Neural cell (in vitro differentiated cells): ENCODE measurements around the gene BLVRA. TPM values are rescaled to one million over a fixed set of nuclear protein-coding genes. Genes with fewer than 3 reads are reported as not detected.

Experiments
- H2AFZ ChIP-seq: fragments of 200-600, 300-800 bp; sonication (generic), shearing (Covaris generic); 2 replicates; pipeline ENCODE4 v1.6.0; 2014; ENCODE audit warnings: low read depth, mild to moderate bottlenecking, antibody characterized with exemption, low read length, moderate library complexity
- H3F3A ChIP-seq: fragments of 200-600 bp; shearing (Covaris generic); 2 replicates; pipeline ENCODE4 v1.6.1; 2016; ENCODE audit warnings: mild to moderate bottlenecking, moderate library complexity, mixed read lengths, antibody characterized with exemption, low read length; ENCODE audit not compliant: insufficient read depth, poor library complexity, severe bottlenecking
- H3K27ac ChIP-seq: fragments of 200-600, 300-800 bp; sonication (generic), shearing (Covaris generic); 2 replicates; pipeline ENCODE4 v1.5.1; 2014; ENCODE audit warnings: mild to moderate bottlenecking, low read length, moderate library complexity
- H3K27me3 ChIP-seq: fragments of 300-800, 200-600 bp; sonication (generic), shearing (Covaris generic); 2 replicates; pipeline ENCODE4 v1.6.0; 2014; ENCODE audit warnings: mild to moderate bottlenecking, low read depth, low read length, moderate library complexity; ENCODE audit not compliant: insufficient read depth
- H3K36me3 ChIP-seq: fragments of 300-800, 200-600 bp; sonication (generic), shearing (Covaris generic); 2 replicates; pipeline ENCODE4 v1.5.1; 2014; ENCODE audit warnings: mild to moderate bottlenecking, antibody characterized with exemption, low read length, moderate library complexity; ENCODE audit not compliant: insufficient read depth
- H3K4me2 ChIP-seq: fragments of 300-800, 200-600 bp; sonication (generic), shearing (Covaris generic); 2 replicates; pipeline ENCODE4 v1.6.0; 2014; ENCODE audit warnings: mild to moderate bottlenecking, low read length
- H3K4me3 ChIP-seq: fragments of 300-800, 200-600 bp; sonication (generic), shearing (Covaris generic); 2 replicates; pipeline ENCODE4 v1.5.1; 2014; ENCODE audit warnings: mild to moderate bottlenecking, low read length, moderate library complexity
- H3K79me2 ChIP-seq: fragments of 200-600 bp; shearing (Covaris generic); replicated peaks from 2 replicates; pipeline ENCODE4 v1.6.0; 2014; ENCODE audit warnings: mild to moderate bottlenecking, low read length, moderate library complexity; ENCODE audit not compliant: insufficient read depth
- H3K9ac ChIP-seq: fragments of 300-800, 200-600 bp; sonication (generic), shearing (Covaris generic); 2 replicates; pipeline ENCODE4 v1.6.1; 2016; ENCODE audit warnings: mild to moderate bottlenecking, low read length, mixed read lengths
- H3K9me2 ChIP-seq: fragments of 200-600 bp; shearing (Covaris generic); 2 replicates; pipeline ENCODE4 v1.6.1; 2016; ENCODE audit warnings: mild to moderate bottlenecking, low read length, mixed read lengths; ENCODE audit not compliant: insufficient read depth
- H3K9me3 ChIP-seq: fragments of 200-600, 300-800 bp; sonication (generic), shearing (Covaris generic); 2 replicates; pipeline ENCODE4 v1.6.1; 2016; ENCODE audit warnings: mild to moderate bottlenecking, mixed run types, low read length, moderate library complexity, mixed read lengths
- H4K20me1 ChIP-seq: fragments of 200-600 bp; shearing (Covaris generic); 2 replicates; pipeline ENCODE4 v1.6.1; 2016; ENCODE audit warnings: mild to moderate bottlenecking, mixed run types; ENCODE audit not compliant: insufficient read depth
- EP300 ChIP-seq: fragments of 450-650 bp; conservative IDR thresholded peaks from 2 replicates; pipeline ENCODE4 v1.6.1; 2014; ENCODE audit warnings: antibody characterized with exemption, mild to moderate bottlenecking, moderate library complexity; ENCODE audit not compliant: poor library complexity, severe bottlenecking
- EZH2 ChIP-seq: fragments of 200-600, 300-800 bp; shearing (Covaris generic), sonication (generic); IDR thresholded peaks from 2 replicates; pipeline ENCODE4 v1.6.1; 2014; ENCODE audit warnings: antibody characterized with exemption, low read length, borderline replicate concordance, mild to moderate bottlenecking; ENCODE audit not compliant: insufficient read depth, poor library complexity, severe bottlenecking
- MXI1 ChIP-seq: fragments of 450-650 bp; conservative IDR thresholded peaks from 2 replicates; pipeline ENCODE4 v1.6.1; 2014; ENCODE audit warnings: antibody characterized with exemption, mild to moderate bottlenecking; ENCODE audit not compliant: poor library complexity, severe bottlenecking
- POLR2AphosphoS5 ChIP-seq: IDR thresholded peaks from 2 replicates; pipeline ENCODE4 v1.6.1; 2012
- RAD21 ChIP-seq: fragments of 450-650 bp; conservative IDR thresholded peaks from 2 replicates; pipeline ENCODE4 v1.6.1; 2014; ENCODE audit warnings: antibody characterized with exemption, mild to moderate bottlenecking, moderate library complexity
- SMC3 ChIP-seq: fragments of 450-650 bp; conservative IDR thresholded peaks from 2 replicates; pipeline ENCODE4 v1.6.1; 2014; ENCODE audit warnings: antibody characterized with exemption, mild to moderate bottlenecking, moderate library complexity; ENCODE audit not compliant: poor library complexity
- TAF1 ChIP-seq: IDR thresholded peaks from 2 replicates; pipeline ENCODE4 v1.6.1; 2012; ENCODE audit warnings: low read depth
- polyA plus RNA-seq: library from polyadenylated mRNA; depleted of rRNA; stranded (reverse); fragments of >200 nt; gene quantifications from 2 replicates; pipeline ENCODE4 v1.2.3, GENCODE V29; 2014
- TF ChIP-seq, protein P1 (sequence below): IDR thresholded peaks from 2 replicates; pipeline ENCODE4 v1.6.1; 2012; ENCODE audit warnings: borderline replicate concordance
- TF ChIP-seq, protein P2 (sequence below): fragments of 450-650 bp; IDR thresholded peaks from 2 replicates; pipeline ENCODE4 v1.5.1; 2014; ENCODE audit warnings: antibody characterized with exemption, mild to moderate bottlenecking, moderate library complexity; ENCODE audit not compliant: poor library complexity, severe bottlenecking

The BLVRA gene
- polyA plus RNA-seq, 1 donor from 2014 or later: 12.4 TPM

DNA sequence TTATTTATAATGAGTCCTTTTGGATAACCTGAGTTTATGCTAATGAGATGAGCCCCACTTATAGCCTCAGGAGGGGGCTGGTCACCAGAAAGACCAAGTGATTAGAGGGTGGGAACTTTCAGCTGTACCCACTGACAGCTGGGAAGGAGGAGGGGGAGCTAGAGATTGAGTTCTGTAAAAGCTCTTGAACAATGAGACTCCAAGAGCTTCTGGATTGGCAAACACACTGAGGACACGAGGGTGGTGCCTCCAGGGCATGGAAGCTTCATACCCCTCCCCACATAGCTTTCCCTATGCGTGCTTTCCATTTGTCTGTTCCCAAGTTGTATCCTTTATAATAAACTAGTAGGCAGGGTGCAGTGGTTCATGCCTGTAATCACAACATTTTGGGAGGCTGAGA, 90.6 kb downstream of the BLVRA start:
- Histone ChIP-seq H3K9me3 (no peaks in the 10 kb centered on the region), H3K4me3 (no peak overlapping the region), H4K20me1 (no peaks in the 10 kb centered on the region), H3K27me3 (no peaks in the 10 kb centered on the region), H2AFZ (no peak overlapping the region), H3K9ac (no peak overlapping the region), H3K9me2 (no peaks in the 10 kb centered on the region), H3K4me2 (no peak overlapping the region), H3K36me3 (no peaks in the 10 kb centered on the region), H3K79me2 (no peaks in the 10 kb centered on the region), H3F3A (no peaks in the 10 kb centered on the region), H3K27ac (no peak overlapping the region)
- no peak for TF ChIP-seq EP300
- TF ChIP-seq TAF1: no peak
- TF ChIP-seq MXI1: no peak
- TF ChIP-seq, protein P1, sequence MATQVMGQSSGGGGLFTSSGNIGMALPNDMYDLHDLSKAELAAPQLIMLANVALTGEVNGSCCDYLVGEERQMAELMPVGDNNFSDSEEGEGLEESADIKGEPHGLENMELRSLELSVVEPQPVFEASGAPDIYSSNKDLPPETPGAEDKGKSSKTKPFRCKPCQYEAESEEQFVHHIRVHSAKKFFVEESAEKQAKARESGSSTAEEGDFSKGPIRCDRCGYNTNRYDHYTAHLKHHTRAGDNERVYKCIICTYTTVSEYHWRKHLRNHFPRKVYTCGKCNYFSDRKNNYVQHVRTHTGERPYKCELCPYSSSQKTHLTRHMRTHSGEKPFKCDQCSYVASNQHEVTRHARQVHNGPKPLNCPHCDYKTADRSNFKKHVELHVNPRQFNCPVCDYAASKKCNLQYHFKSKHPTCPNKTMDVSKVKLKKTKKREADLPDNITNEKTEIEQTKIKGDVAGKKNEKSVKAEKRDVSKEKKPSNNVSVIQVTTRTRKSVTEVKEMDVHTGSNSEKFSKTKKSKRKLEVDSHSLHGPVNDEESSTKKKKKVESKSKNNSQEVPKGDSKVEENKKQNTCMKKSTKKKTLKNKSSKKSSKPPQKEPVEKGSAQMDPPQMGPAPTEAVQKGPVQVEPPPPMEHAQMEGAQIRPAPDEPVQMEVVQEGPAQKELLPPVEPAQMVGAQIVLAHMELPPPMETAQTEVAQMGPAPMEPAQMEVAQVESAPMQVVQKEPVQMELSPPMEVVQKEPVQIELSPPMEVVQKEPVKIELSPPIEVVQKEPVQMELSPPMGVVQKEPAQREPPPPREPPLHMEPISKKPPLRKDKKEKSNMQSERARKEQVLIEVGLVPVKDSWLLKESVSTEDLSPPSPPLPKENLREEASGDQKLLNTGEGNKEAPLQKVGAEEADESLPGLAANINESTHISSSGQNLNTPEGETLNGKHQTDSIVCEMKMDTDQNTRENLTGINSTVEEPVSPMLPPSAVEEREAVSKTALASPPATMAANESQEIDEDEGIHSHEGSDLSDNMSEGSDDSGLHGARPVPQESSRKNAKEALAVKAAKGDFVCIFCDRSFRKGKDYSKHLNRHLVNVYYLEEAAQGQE: no peak
- no peak for TF ChIP-seq EZH2
- TF ChIP-seq, protein P2, sequence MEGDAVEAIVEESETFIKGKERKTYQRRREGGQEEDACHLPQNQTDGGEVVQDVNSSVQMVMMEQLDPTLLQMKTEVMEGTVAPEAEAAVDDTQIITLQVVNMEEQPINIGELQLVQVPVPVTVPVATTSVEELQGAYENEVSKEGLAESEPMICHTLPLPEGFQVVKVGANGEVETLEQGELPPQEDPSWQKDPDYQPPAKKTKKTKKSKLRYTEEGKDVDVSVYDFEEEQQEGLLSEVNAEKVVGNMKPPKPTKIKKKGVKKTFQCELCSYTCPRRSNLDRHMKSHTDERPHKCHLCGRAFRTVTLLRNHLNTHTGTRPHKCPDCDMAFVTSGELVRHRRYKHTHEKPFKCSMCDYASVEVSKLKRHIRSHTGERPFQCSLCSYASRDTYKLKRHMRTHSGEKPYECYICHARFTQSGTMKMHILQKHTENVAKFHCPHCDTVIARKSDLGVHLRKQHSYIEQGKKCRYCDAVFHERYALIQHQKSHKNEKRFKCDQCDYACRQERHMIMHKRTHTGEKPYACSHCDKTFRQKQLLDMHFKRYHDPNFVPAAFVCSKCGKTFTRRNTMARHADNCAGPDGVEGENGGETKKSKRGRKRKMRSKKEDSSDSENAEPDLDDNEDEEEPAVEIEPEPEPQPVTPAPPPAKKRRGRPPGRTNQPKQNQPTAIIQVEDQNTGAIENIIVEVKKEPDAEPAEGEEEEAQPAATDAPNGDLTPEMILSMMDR: no peak
- no peak for TF ChIP-seq RAD21
- no peak for TF ChIP-seq POLR2AphosphoS5
- no peak for TF ChIP-seq SMC3

DNA sequence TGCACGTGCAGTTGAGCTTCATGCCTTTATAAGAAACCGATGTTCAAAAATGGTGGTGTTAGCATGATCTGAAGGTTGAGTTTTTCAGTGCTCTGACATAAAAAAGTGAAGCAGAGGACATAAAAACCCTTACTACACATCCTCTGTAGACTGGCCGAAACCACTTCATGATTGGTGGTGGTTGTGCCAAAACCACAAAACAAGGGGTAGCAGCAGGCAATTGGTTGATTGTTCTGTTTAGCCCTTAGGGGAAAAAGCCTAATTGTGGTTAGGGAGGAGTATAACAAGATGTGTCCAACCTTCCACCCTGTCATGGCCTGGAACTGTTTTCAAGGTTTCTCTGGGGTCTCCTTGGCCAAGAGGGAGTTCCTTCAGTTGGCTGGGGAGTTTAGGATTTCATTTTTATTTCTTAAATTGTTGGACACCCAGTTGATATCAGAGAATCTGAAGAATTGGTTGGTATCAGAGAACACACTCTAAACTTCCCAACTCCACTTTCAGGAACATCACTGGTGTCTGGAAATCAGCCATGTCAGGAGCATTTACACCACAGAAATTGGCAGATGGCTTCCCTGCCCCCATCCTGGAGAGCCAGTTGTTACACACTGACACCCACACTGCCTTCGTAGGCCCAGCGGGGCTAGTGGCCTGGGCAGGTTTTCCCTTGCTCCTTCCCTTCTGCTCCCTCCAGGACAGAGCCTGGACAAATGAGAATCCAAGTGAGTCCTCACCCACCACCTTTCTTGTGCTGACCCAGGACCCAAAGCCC, 92.1 kb downstream of the BLVRA start:
- H3K27me3 ChIP-seq: no peaks in the 10 kb centered on the region
- TF ChIP-seq, protein P2: no peak
- TF ChIP-seq EP300 (no peak), RAD21 (no peak), SMC3 (no peak), MXI1 (no peak), POLR2AphosphoS5 (no peak)
- TF ChIP-seq, protein P1: no peak
- H3K36me3 ChIP-seq: no peaks in the 10 kb centered on the region

More for the DNA sequence above, 92.1 kb downstream of the BLVRA start:
- Histone ChIP-seq H3K4me3 (no peak overlapping the region), H3K9ac (no peak overlapping the region), H3K4me2 (no peak overlapping the region), H3K27ac (no peak overlapping the region), H3K9me2 (no peaks in the 10 kb centered on the region), H4K20me1 (no peaks in the 10 kb centered on the region), H3F3A (no peaks in the 10 kb centered on the region), H2AFZ (no peak overlapping the region), H3K79me2 (no peaks in the 10 kb centered on the region), H3K9me3 (no peaks in the 10 kb centered on the region)
